Cardiac muscle cell (in vitro differentiated cells and primary cell): ENCODE measurements around the gene TRAPPC13. TPM values are rescaled to one million over a fixed set of nuclear protein-coding genes. Genes with fewer than 3 reads are reported as not detected.
"Not testable (repeated sequence)": the region's sequence is repeated elsewhere in the genome, so short reads cannot be mapped to it uniquely, and the experiment has no call there.

Experiments used
- DNase-seq, 2 donors: peaks; one replicate each; pipeline versions ENCODE4 v3.0.0 to v3.0.0-alpha.2; 2010 to 2017; ENCODE audit warnings: low read depth in 1 of 2, low spot score in 1 of 2
- H3K27ac ChIP-seq: fragments of 200-600 bp; sonication (generic); 2 replicates; pipeline ENCODE4 v1.5.1; 2016
- H3K27me3 ChIP-seq: fragments of 200-600 bp; sonication (generic); 2 replicates; pipeline ENCODE4 v1.6.0; 2016; ENCODE audit warnings: control low read depth
- H3K36me3 ChIP-seq: fragments of 200-600 bp; sonication (generic); 2 replicates; pipeline ENCODE4 v1.5.1; 2016; ENCODE audit warnings: control low read depth
- H3K4me1 ChIP-seq: fragments of 200-600 bp; sonication (generic); 2 replicates; pipeline ENCODE4 v1.8.1; 2017; ENCODE audit warnings: low read depth, mild to moderate bottlenecking, mixed run types
- H3K4me3 ChIP-seq: fragments of 200-600 bp; sonication (generic); 2 replicates; pipeline ENCODE4 v1.5.1; 2016; ENCODE audit warnings: mild to moderate bottlenecking
- H3K9me3 ChIP-seq: fragments of 200-600 bp; sonication (generic); 2 replicates; pipeline ENCODE4 v1.5.1; 2017; ENCODE audit warnings: low read depth, mild to moderate bottlenecking, control low read depth
- CTCF ChIP-seq: IDR thresholded peaks from 2 replicates; pipeline ENCODE4 v1.5.1; 2012; ENCODE audit warnings: low read depth, mild to moderate bottlenecking, low read length
- polyA plus RNA-seq: library from polyadenylated mRNA; unstranded; fragments of >200 nt; fragmentation: Nextera tagmentation; extraction: Ambion mirVana; gene quantifications from 2 replicates; pipeline ENCODE4 v1.2.1, GENCODE V29; 2016
- total RNA-seq: library from RNA; depleted of rRNA; stranded (reverse); fragments of >200 nt; gene quantifications from 2 replicates; pipeline ENCODE4 v1.2.3, GENCODE V29; 2016

The TRAPPC13 gene
- total and polyA plus RNA-seq, 2 experiments from 2014 or later, result 18.7 to 19.1 TPM

- peaks cover 22% of the 10 kb centered on the region for H3K36me3 ChIP-seq
- peak; percentile 23 to 27 for DNase-seq
- peak; percentile 49 for TF ChIP-seq CTCF
- H3K9me3 ChIP-seq, result no peaks in the 10 kb centered on the region
- peaks cover 6% of the 10 kb centered on the region for H3K4me1 ChIP-seq
- peak overlapping the region; percentile 44 for H3K27ac ChIP-seq
- H3K4me3 ChIP-seq, result no peak overlapping the region
- H3K27me3 ChIP-seq, result no peaks in the 10 kb centered on the region
Measured at GRCh38 chr5:65663804-65664521, 39.1 kb downstream of the TRAPPC13 start.

GRCh38 chr5:65668696-65669095 is 43.9 kb downstream of the TRAPPC13 start:
- Histone ChIP-seq H3K27ac (no peak overlapping the region), H3K9me3 (no peaks in the 10 kb centered on the region), H3K27me3 (no peaks in the 10 kb centered on the region), H3K4me3 (no peak overlapping the region), H3K4me1 (peaks cover 3% of the 10 kb centered on the region), H3K36me3 (peaks cover 15% of the 10 kb centered on the region)
- DNase-seq, result no peak
- TF ChIP-seq CTCF, result no peak

- DNase-seq, result peak in 1 of 2 donors; percentile 71
Measured at GRCh38 chr5:65672796-65673195, 48.0 kb downstream of the TRAPPC13 start.

GRCh38 chr5:65674749-65675148 is 49.9 kb downstream of the TRAPPC13 start:
- no peak overlapping the region for H3K4me3 ChIP-seq
- H3K9me3 ChIP-seq, result no peaks in the 10 kb centered on the region
- no peaks in the 10 kb centered on the region for H3K27me3 ChIP-seq
- peak in 1 of 2 donors; percentile 27 for DNase-seq
- no peaks in the 10 kb centered on the region for H3K4me1 ChIP-seq
- peaks cover 4% of the 10 kb centered on the region for H3K36me3 ChIP-seq
- no peak for TF ChIP-seq CTCF
- no peak overlapping the region for H3K27ac ChIP-seq

More at GRCh38 chr5:65672796-65673195, 48.0 kb downstream of the TRAPPC13 start:
- Histone ChIP-seq H3K36me3 (peaks cover 11% of the 10 kb centered on the region), H3K9me3 (no peaks in the 10 kb centered on the region), H3K27ac (no peak overlapping the region), H3K27me3 (no peaks in the 10 kb centered on the region), H3K4me3 (no peak overlapping the region), H3K4me1 (no peaks in the 10 kb centered on the region)
- no peak for TF ChIP-seq CTCF

- H3K27me3 ChIP-seq, H3K36me3 ChIP-seq, H3K4me1 ChIP-seq, H3K27ac ChIP-seq, H3K4me3 ChIP-seq, H3K9me3 ChIP-seq, DNase-seq: not testable (repeated sequence)
Measured at GRCh38 chr5:65676056-65676455, 51.2 kb downstream of the TRAPPC13 start.

- H3K27me3 ChIP-seq, result no peaks in the 10 kb centered on the region
- H3K4me1 ChIP-seq, result no peaks in the 10 kb centered on the region
- peaks cover 8% of the 10 kb centered on the region for H3K36me3 ChIP-seq
- no peak overlapping the region for H3K4me3 ChIP-seq
- H3K9me3 ChIP-seq, result no peaks in the 10 kb centered on the region
- TF ChIP-seq CTCF, result no peak
- no peak overlapping the region for H3K27ac ChIP-seq
- DNase-seq, result no peak
Measured at GRCh38 chr5:65682148-65682547, 57.3 kb downstream of the TRAPPC13 start.
